ENCODE data around the gene TWSG1.

- TF ChIP-seq POLR2AphosphoS5 (IDR thresholded peaks at IDR 0.05) (no peak), POLR2A (IDR thresholded peaks at IDR 0.05) (no peak), CTCF (IDR thresholded peaks at IDR 0.05) (no peak)
Measured at GRCh38 chr18:9297007-9297393, 37.6 kb upstream of the TWSG1 start.
